Activated T-helper 2 cell treated with anti-CD3 and anti-CD28 coated beads, Interferon-gamma antibody, Interleukin-2, Interleukin-4, amounts not matched to agents 10 μg/mL and 5 μg/mL and 100 μg/mL, durations not matched to agents 14 hours and 24 hours and 36 hours (primary cell): ENCODE results near the gene CHTF18. TPM values are rescaled to one million over a fixed set of nuclear protein-coding genes. Genes with fewer than 3 reads are reported as not detected.

Source experiments
- DNase-seq: peaks from one replicate; pipeline ENCODE4 v3.0.0; 2021; ENCODE audit warnings: low spot score
- H3K27ac Mint-ChIP-seq: one replicate; pipeline ENCODE4 v1.8.0; 2021; ENCODE audit warnings: mixed read lengths
- H3K27me3 Mint-ChIP-seq: one replicate; pipeline ENCODE4 v1.8.0; 2021; ENCODE audit warnings: low read depth, mixed read lengths
- H3K36me3 Mint-ChIP-seq: one replicate; pipeline ENCODE4 v1.8.0; 2021; ENCODE audit warnings: low read depth, mixed read lengths
- H3K4me1 Mint-ChIP-seq: one replicate; pipeline ENCODE4 v1.8.0; 2021; ENCODE audit warnings: low read depth, mixed read lengths
- H3K4me3 Mint-ChIP-seq: one replicate; pipeline ENCODE4 v1.8.0; 2021; ENCODE audit warnings: low read depth, mild to moderate bottlenecking, moderate library complexity, mixed read lengths
- H3K9me3 Mint-ChIP-seq: one replicate; pipeline ENCODE4 v1.8.0; 2021; ENCODE audit warnings: mixed read lengths
- intact Hi-C: fragments of 100-400 bp; cut with micrococcal nuclease; formaldehyde crosslinking; loops from one replicate; pipeline ENCODE4 v1.15.1; 2023
- total RNA-seq: library from RNA; stranded (reverse); gene quantifications from 2 replicates; pipeline ENCODE4 v1.2.3, GENCODE V29; 2022

CHTF18 gene
- total RNA-seq, 1 donor from 2014 or later, result 119 TPM

- Mint-ChIP-seq H3K27me3 (no peaks in the 10 kb centered on the region), H3K9me3 (no peaks in the 10 kb centered on the region), H3K27ac (no peak overlapping the region), H3K36me3 (peaks cover 12% of the 10 kb centered on the region), H3K4me3 (no peak overlapping the region), H3K4me1 (peaks cover 2% of the 10 kb centered on the region)
- no peak for DNase-seq
- intact Hi-C loops, result no loop called here
Observed at GRCh38 chr16:783404-784161, 4.8 kb upstream of the CHTF18 start.

GRCh38 chr16:784431-784830 is 4.0 kb upstream of the CHTF18 start:
- peaks cover 12% of the 10 kb centered on the region for H3K36me3 Mint-ChIP-seq
- intact Hi-C loops, result no loop called here
- H3K9me3 Mint-ChIP-seq, result no peaks in the 10 kb centered on the region
- DNase-seq, result no peak
- H3K27ac Mint-ChIP-seq, result no peak overlapping the region
- peaks cover 2% of the 10 kb centered on the region for H3K4me1 Mint-ChIP-seq
- no peak overlapping the region for H3K4me3 Mint-ChIP-seq
- H3K27me3 Mint-ChIP-seq, result no peaks in the 10 kb centered on the region

GRCh38 chr16:785563-786535 is 2.6 kb upstream of the CHTF18 start:
- intact Hi-C loops, result loop anchor here (1.0 to 5.0 kb wide), 2 partner anchors 44 to 75 kb away; partner anchors contain the start of gene CIAO3
- no peak overlapping the region for H3K27ac Mint-ChIP-seq

GRCh38 chr16:787321-787966 is 976 bp upstream of the CHTF18 start:
- intact Hi-C loops, result loop anchor here (5.0 kb wide), 1 partner anchor 45 kb away; the partner anchor contains the start of gene CIAO3
- H3K4me1 Mint-ChIP-seq, result peaks cover 5% of the 10 kb centered on the region
- peak overlapping the region; percentile 68 for H3K27ac Mint-ChIP-seq
- DNase-seq, result no peak
- H3K4me3 Mint-ChIP-seq, result peak overlapping the region; percentile 86
- no peaks in the 10 kb centered on the region for H3K9me3 Mint-ChIP-seq
- H3K36me3 Mint-ChIP-seq, result peaks cover 23% of the 10 kb centered on the region
- no peaks in the 10 kb centered on the region for H3K27me3 Mint-ChIP-seq

More at GRCh38 chr16:785563-786535, 2.6 kb upstream of the CHTF18 start:
- Mint-ChIP-seq H3K9me3 (no peaks in the 10 kb centered on the region), H3K27me3 (no peaks in the 10 kb centered on the region), H3K4me1 (peaks cover 5% of the 10 kb centered on the region), H3K4me3 (peak overlapping the region; percentile 72), H3K36me3 (peaks cover 12% of the 10 kb centered on the region)
- DNase-seq, result peak; percentile 65

GRCh38 chr16:787978-788398 is 432 bp upstream of the CHTF18 start, which contains the start of gene RPUSD1:
RPUSD1 (minus strand) TSS chr16:788381; CDS start chr16:787737, 644 bp downstream.
- Mint-ChIP-seq H3K27me3 (no peaks in the 10 kb centered on the region), H3K4me1 (peaks cover 5% of the 10 kb centered on the region), H3K36me3 (peaks cover 23% of the 10 kb centered on the region), H3K4me3 (peak within 1 kb of the TSS; percentile 86), H3K9me3 (no peaks in the 10 kb centered on the region), H3K27ac (peak within 1 kb of the TSS; percentile 68)
- DNase-seq, result no peak
- intact Hi-C loops, result loop anchor here (5.0 kb wide), 1 partner anchor 46 kb away; the partner anchor contains the start of gene CIAO3

GRCh38 chr16:789191-789850 is 901 bp downstream of the CHTF18 start:
- Mint-ChIP-seq H3K4me1 (peaks cover 5% of the 10 kb centered on the region), H3K36me3 (peaks cover 23% of the 10 kb centered on the region), H3K4me3 (peak overlapping the region; percentile 56), H3K27ac (no peak overlapping the region), H3K27me3 (no peaks in the 10 kb centered on the region), H3K9me3 (no peaks in the 10 kb centered on the region)
- no peak for DNase-seq
- intact Hi-C loops, result loop anchor here (5.0 kb wide), 1 partner anchor 47 kb away; the partner anchor contains the start of gene CIAO3

GRCh38 chr16:790086-790485 is 1.7 kb downstream of the CHTF18 start:
- no peak for DNase-seq
- H3K27me3 Mint-ChIP-seq, result no peaks in the 10 kb centered on the region
- intact Hi-C loops, result no loop called here
- H3K27ac Mint-ChIP-seq, result no peak overlapping the region
- H3K4me1 Mint-ChIP-seq, result peaks cover 5% of the 10 kb centered on the region
- H3K9me3 Mint-ChIP-seq, result no peaks in the 10 kb centered on the region
- peak overlapping the region; percentile 75 for H3K4me3 Mint-ChIP-seq
- peaks cover 18% of the 10 kb centered on the region for H3K36me3 Mint-ChIP-seq

GRCh38 chr16:791131-791530 is 2.7 kb downstream of the CHTF18 start:
- Mint-ChIP-seq H3K36me3 (peaks cover 20% of the 10 kb centered on the region), H3K9me3 (no peaks in the 10 kb centered on the region), H3K27me3 (no peaks in the 10 kb centered on the region), H3K27ac (no peak overlapping the region), H3K4me1 (peaks cover 5% of the 10 kb centered on the region), H3K4me3 (no peak overlapping the region)
- no peak for DNase-seq
- intact Hi-C loops, result no loop called here

- H3K27me3 Mint-ChIP-seq, result no peaks in the 10 kb centered on the region
- H3K36me3 Mint-ChIP-seq, result peaks cover 17% of the 10 kb centered on the region
- H3K4me1 Mint-ChIP-seq, result peaks cover 3% of the 10 kb centered on the region
- intact Hi-C loops, result no loop called here
- no peak for DNase-seq
- H3K9me3 Mint-ChIP-seq, result no peaks in the 10 kb centered on the region
- H3K4me3 Mint-ChIP-seq, result no peak overlapping the region
- H3K27ac Mint-ChIP-seq, result no peak overlapping the region
Observed at GRCh38 chr16:792221-792995, 4.0 kb downstream of the CHTF18 start.

- H3K9me3 Mint-ChIP-seq, result no peaks in the 10 kb centered on the region
- H3K4me3 Mint-ChIP-seq, result no peak overlapping the region
- intact Hi-C loops, result no loop called here
- DNase-seq, result no peak
- H3K27me3 Mint-ChIP-seq, result no peaks in the 10 kb centered on the region
- H3K27ac Mint-ChIP-seq, result no peak overlapping the region
- peaks cover 3% of the 10 kb centered on the region for H3K4me1 Mint-ChIP-seq
- peaks cover 22% of the 10 kb centered on the region for H3K36me3 Mint-ChIP-seq
Observed at GRCh38 chr16:793414-793813, 5.0 kb downstream of the CHTF18 start.

GRCh38 chr16:794091-794822 is 5.8 kb downstream of the CHTF18 start:
- Mint-ChIP-seq H3K9me3 (no peaks in the 10 kb centered on the region), H3K4me3 (no peak overlapping the region), H3K27ac (no peak overlapping the region), H3K36me3 (peaks cover 25% of the 10 kb centered on the region), H3K27me3 (no peaks in the 10 kb centered on the region), H3K4me1 (peaks cover 3% of the 10 kb centered on the region)
- intact Hi-C loops, result no loop called here
- DNase-seq, result no peak
